GM12891 (cell line): ENCODE results near the gene NAV2.

Experiments
- POLR2A ChIP-seq: IDR thresholded peaks from 2 replicates; pipeline ENCODE4 v1.6.1; 2011; ENCODE audit warnings: low read depth, low read length, control low read depth
- TAF1 ChIP-seq: IDR thresholded peaks from 2 replicates; pipeline ENCODE4 v1.6.1; 2011; ENCODE audit warnings: low read depth, low read length, control low read depth

DNA sequence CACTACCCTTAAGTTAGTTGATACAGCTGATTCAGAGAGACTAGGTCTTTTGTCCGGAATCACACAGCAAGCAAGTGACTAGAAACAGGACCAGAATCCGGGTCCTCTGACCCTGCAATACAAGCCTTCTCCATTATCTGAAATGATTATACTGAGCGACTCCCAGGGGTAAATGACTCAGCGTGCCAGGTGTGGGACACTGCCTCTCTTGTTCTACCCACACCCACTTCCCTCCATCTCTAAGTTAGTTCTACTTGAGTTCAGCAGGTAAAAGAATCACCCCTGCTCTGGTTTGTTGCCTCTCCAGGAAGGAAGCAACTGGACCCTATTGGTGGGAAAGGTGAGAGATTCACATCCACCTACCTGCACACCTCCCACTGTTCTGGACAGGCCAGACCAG, 290.7 kb downstream of the NAV2 start:
- TF ChIP-seq POLR2A, result no peak
- TF ChIP-seq TAF1, result no peak
